ENCODE data around the gene STMP1.

- TF ChIP-seq SMC3 (IDR thresholded peaks at IDR 0.05; ENCODE audit: low read depth, low read length) (no peak), CEBPB (IDR thresholded peaks at IDR 0.05; ENCODE audit: low read depth, low read length) (no peak), POLR2A (IDR thresholded peaks at IDR 0.05; ENCODE audit: low read depth, low read length) (no peak), CTCF (conservative IDR thresholded peaks at IDR 0.05; ENCODE audit: low read depth, low read length) (no peak), MAZ (IDR thresholded peaks at IDR 0.05; ENCODE audit: borderline replicate concordance, low read depth, low read length) (no peak)
Measured at GRCh38 chr7:135687466-135687865, 25.2 kb downstream of the STMP1 start.

Data from IMR-90 (cell line).